RPMI8226 (cell line): ENCODE results near the gene POLR1A.
A peak's percentile ranks its signal among the peaks of the same experiment; 100 is the strongest.

ENCODE experiments used
- DNase-seq: peaks from one replicate; pipeline ENCODE4 v3.0.0-alpha.2; 2015

POLR1A gene

DNA sequence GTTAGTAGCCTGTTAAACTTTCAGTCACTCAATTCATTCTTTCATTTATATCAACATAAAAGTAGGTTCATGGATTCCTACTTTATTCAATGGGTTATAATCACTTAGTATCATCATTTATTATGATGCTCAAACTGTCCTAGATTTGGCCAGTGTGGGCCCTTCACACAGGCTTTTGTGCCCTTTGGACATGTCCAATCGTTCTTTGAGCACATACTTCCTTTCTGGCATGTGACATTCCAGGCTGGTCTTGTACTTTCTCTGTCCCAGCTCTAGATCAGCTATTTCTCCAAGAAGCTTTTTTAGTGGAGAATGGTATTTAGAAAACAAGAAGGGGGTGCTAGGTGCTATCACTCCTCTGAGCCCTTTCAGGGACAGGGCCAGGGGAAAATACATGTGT lies 11.5 kb downstream of the POLR1A start:
- no peak for DNase-seq

- DNase-seq: no peak
These were observed 17.5 kb downstream of the POLR1A start for GRCh38 chr2:86087936-86088850.

DNA sequence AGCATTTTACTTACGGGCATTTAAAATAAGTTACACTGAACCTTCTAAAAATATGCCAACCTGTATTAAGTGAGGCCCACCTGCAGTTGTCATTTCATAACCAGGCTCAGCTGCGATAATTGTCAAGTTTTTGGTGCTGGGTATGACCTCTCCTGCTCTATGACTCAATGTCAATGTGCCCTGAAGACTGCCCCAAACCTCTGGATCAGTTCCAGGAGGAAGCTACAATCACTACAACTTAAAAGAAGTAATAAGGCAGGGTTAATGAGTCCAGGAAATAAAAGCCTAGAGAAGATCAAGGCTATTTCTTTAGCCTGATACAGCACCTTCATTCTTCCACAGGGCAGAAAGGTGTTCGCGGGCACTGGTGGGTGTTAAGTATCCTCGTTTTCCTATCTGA lies 22.9 kb downstream of the POLR1A start:
- DNase-seq: no peak

GRCh38 chr2:86081724-86082123 lies 24.0 kb downstream of the POLR1A start:
- no peak for DNase-seq

DNA sequence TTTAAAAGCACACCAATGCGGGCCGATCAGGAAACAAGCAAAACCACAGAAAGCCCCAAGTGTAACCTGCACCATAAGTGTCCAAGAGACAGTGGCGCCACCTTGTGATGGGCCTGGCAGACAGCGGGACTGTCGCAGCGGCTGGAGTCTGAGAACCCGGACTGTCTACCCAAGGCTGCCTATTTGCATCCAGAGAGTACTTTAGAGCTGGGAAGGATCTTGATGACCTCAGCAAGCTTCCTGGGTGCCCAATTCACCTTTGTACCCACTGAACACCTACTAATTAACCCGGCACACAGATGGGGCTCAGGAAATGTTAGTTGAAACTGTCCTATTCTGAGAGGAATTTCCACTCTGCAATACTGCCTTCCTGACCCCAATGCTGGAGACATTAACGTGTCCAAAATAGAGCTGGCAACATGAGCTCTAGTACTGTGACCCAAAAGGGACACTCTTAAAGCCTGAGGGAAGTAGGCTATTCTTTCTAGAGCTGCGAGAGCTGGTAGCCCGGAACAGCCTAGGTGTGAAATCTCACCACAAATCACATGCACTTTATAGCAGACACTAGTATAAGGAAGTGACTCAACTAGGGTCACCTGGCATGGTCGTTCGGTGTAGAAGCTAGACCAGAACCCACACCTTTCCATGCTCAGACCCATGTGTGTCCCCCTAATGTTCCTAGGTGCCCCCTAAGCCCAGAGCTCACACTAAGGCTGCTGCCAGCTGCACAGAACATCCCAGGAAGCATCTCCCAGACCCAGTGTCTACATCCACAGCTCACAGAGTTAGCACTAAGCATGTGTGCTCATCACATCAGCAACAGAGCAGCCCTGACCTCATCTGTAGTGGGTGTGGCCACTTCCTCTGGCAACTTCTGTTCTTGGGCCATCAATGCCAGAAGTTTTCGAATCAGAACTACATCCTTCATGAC lies 25.4 kb downstream of the POLR1A start:
- peak; percentile 77 for DNase-seq

- no peak for DNase-seq
These were observed 26.7 kb downstream of the POLR1A start for GRCh38 chr2:86078774-86079545.

DNA sequence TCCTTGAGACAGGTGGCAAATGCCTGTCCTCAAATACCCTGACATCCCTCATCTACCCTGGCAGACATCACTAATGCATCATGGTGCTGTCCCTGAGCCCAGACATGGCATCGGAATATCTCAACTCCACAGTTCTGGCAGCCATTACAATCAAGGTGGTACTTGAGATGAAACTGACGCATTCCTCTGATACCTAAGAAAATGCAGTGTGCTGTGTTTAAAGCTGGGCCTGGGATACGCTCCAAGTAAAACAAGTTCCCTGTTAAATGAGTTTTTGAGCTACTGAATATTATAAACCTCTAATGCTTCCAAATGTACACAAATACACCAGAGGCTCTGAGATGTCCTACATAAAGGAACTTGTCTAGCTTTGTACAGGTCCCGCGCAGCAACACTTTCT lies 29.8 kb downstream of the POLR1A start:
- no peak for DNase-seq

DNA sequence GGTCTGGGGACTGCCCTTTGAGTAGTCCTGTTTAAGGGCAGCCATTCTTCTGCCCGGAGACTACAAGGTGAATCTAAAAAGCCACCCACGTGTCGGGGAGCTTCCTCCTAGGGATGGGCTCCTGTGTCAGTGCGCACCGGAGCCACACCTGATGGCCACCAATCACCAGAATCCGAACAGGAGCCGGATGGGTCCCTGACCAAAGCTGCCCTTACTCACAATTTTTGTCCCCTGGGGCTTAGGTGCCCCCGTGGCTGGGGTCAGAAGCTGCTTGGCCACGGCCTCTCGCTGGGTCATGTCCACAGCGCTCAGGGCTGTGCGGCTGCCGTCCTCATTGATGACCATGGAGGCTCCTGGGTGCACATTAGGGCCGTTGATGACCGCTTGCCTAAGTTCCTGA lies 30.9 kb downstream of the POLR1A start:
- DNase-seq: no peak

- DNase-seq: no peak
These were observed 31.4 kb downstream of the POLR1A start for GRCh38 chr2:86074256-86074655.

DNA sequence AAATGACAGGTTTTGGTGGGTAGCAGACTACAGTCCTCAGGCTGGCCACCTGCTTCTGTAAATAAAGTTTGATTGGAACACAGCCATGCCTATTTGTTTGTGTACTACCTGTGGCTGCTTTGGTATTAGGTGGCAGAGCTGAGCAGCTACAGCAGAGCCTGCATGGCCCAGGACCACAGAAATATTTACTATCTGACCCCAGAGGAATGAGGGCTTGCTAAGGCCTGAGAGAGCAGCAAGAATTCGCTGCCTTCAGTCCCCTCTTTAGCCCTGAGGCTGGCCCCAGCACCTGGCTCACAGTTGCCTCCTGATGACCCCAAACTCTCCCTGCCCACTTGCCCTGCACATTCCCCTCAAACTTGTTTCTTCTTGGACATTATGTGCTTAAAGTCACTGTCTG lies 32.5 kb downstream of the POLR1A start:
- no peak for DNase-seq

DNA sequence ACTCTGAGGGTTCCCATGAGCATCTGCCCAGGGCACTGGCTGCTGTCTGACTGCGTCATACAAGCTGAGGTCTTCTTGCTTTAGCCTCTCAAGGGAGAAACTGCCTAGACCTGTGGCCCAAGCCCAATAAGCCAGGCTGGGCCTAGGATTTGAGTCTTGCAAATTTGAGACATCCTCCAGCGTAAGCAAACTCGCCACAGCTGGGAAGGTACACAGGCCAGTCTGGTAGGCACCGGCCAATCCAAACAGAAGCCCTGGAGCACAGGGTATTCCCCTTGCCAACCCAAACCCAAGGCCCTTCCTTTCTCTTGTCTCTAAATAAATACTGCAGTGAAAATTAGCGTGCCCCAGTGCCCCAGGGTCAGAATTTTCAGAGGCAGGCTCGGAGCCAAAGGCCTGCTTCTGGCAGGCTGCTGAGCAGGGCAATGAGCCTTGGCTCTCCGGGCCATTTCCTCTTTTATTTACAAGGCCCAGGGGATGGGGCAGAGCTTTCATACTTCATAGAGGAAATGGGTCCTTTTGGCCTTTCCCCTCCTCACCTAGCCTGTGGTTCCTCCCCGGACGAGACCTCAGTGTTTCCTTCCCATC lies 33.3 kb downstream of the POLR1A start:
- DNase-seq: peak; percentile 68

DNA sequence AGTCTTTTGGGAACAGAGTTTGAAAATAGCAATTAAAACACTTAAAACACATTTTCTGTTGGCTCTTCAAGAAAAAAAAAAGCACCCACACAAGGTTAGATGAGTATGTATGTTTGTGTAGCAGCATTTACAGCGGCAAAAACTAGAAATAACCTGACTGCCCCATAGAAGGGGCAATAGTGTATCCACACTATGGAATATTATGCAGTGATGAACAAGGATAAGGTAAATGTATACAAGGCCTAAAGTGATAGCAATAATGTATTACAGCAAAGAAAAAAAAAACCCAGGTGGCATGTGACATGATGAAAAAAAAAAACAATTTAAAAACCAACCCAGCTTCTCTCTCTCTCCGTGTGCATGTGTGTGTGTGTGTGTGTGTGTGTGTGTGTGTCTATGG lies 34.8 kb downstream of the POLR1A start:
- no peak for DNase-seq

DNA sequence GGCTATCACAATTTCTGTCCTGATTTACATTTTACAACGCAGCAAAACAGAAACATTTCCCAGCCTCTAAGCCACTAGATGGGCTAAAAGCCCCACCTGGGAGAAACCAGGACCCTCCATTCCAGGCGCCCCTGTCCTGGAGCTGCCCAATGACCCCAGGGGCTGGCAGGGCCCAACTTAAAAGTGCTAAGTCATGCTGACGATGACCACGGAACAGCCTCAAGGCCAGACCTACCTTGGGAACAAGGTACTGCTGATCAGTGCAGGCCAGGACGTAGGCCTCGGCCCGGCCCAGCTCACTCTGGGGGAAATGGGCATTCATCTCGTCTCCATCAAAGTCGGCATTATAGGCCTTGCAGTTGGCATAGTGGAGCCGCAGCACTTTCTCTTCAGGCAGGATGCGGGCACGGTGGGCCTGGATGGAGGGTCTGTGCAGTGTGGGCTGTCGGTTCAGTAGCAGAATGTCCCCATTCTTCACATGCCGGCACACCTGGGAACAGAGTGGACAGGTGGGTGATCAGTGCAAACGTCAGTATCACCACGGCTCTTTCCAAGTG lies 35.8 kb downstream of the POLR1A start:
- DNase-seq: no peak

DNA sequence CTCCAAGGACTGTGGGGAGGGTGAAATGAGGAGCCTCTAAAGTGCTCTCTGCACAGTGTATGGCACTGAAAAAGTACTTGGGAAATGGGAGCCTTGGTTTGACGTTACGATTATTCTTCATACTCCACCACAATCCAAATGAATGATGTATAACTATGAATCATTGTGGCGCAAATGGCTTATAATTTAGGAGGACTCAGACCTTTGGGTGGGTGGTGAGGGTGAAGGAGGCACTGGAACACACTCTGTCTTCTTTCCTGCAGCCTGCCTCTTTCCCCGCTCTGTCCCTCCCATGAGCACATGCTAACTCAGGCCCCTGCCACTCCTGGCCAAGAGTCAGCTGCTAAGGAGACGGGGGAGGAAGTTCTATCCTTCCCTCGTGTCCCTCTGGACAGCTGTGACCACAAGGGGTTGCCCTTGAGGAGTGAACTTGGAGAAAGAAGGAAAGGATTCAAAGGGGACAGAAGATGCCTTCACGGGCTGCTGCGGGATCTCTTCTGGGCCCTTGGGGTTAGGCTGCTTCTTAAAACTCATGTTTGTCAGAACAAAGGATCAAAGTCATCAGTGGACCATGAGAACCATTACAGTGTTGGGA lies 36.5 kb downstream of the POLR1A start:
- no peak for DNase-seq

- DNase-seq: no peak
These were observed 37.0 kb downstream of the POLR1A start for GRCh38 chr2:86068648-86069047.

DNA sequence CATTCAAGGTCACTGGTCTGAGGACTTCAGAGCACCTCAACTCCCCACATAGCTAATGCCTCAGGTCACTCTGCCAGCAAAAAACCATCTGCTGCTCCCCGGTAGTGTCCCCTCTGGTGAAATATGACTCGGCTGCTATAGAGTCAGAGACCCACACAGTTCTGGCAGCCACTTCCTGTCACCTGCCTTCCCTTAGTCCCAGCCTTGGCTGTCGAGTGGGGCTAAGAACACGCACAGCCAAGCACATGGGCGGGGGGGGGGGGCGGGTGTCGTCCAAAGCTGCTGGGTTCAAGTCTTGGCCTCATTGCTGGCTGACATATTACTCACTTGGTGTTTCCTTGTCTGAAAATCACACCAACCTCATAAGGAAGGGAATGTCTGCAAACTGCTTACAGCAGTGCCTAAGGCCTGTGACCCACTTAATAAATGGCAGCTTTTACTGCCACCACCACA lies 37.5 kb downstream of the POLR1A start:
- no peak for DNase-seq

DNA sequence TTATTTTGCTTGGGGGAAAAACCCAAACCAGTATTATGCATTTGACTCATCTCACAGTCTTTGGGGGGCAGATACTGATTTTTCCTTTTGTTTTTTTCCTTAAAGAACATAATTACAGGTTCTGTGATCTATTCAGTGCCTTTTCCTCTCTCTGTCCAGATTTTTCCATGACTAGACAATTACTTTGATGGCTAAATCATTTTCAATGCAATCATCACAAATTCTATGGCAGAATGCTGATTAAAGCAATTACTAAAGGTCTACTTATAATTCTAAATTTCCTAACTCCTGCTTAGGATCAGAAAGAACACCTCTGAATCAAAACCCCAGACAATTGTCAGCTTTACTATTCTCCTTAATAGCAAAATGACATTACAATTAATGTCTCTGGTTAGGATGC lies 38.8 kb downstream of the POLR1A start:
- no peak for DNase-seq

DNA sequence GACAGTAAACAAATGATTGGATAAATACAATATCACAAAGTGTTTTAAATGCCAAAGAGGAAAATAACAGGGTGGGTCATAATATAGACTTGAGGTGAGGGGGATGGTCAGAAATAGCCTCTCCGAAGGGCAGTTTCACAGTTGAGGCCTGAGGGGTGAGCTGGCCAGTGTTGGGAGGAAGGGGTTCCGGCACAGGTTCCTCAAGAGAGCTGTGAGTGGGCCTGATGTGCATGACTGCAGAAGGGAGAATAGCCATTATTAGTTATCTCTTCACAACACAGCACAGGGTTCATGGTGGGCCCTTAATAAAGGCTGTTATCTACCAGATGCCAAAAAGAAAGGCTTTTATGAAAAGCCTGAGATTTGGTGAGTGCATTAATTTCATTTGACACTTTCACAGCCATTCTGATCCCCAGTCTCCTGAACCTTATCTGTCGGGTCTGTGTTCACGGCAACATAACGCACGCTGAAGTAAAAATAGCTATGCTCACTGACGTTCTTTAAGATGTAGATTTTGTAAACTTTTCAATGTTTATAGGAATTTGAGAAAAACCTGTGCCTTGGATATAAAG lies 39.6 kb downstream of the POLR1A start:
- no peak for DNase-seq

- DNase-seq: no peak
These were observed 40.2 kb downstream of the POLR1A start for GRCh38 chr2:86065512-86065911.

GRCh38 chr2:86064006-86064405 lies 41.7 kb downstream of the POLR1A start:
- DNase-seq: peak; percentile 10

DNA sequence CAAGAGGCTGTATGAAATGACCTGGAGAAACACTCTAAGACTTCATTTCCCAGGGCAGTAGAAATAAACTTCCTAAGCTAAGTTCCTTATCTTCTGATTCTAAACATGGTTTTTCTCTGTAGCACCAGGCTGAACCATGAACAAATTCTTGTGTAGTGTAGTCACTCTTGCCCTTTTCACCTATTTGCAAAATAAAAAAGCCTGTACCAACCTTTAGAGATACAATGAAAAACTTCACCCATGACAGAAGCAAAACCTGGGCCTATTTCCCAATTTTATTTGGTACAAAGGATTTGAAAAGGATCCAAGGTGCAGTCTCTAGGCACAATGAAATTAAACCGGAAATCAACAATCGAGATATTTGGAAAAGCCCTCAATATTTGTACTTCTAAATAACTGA lies 43.6 kb downstream of the POLR1A start:
- DNase-seq: no peak
